ENCODE data around the gene COX8C.
A peak's percentile ranks its signal among the peaks of the same experiment; 100 is the strongest.
"Not testable (repeated sequence)": the region's sequence is repeated elsewhere in the genome, so short reads cannot be mapped to it uniquely, and the experiment has no call there.

The COX8C gene

GRCh38 chr14:93320489-93320888, 26.5 kb upstream of the COX8C start:
- DNase-seq (ENCODE audit: low spot score), result no peak

- DNase-seq (ENCODE audit: low spot score), result no peak
Measured at GRCh38 chr14:93322929-93323599, 23.9 kb upstream of the COX8C start.

- no peak for DNase-seq (ENCODE audit: low spot score)
Measured at GRCh38 chr14:93323600-93324174, 23.3 kb upstream of the COX8C start.

GRCh38 chr14:93326196-93326595, 20.8 kb upstream of the COX8C start:
- DNase-seq (ENCODE audit: low spot score), result no peak

- no peak for DNase-seq (ENCODE audit: low spot score)
Measured at GRCh38 chr14:93328546-93328945, 18.4 kb upstream of the COX8C start.

- peak; percentile 53 for DNase-seq (ENCODE audit: low spot score)
Measured at GRCh38 chr14:93329965-93330608, 16.9 kb upstream of the COX8C start.

GRCh38 chr14:93330609-93331000, 16.4 kb upstream of the COX8C start:
- no peak for DNase-seq (ENCODE audit: low spot score)

GRCh38 chr14:93331002-93331727, 15.8 kb upstream of the COX8C start:
- no peak for DNase-seq (ENCODE audit: low spot score)

- DNase-seq (ENCODE audit: low spot score), result peak; percentile 38
Measured at GRCh38 chr14:93331728-93332396, 15.1 kb upstream of the COX8C start.

GRCh38 chr14:93332397-93332852, 14.6 kb upstream of the COX8C start:
- peak; percentile 54 for DNase-seq (ENCODE audit: low spot score)

- peak; percentile 97 for DNase-seq (ENCODE audit: low spot score)
Measured at GRCh38 chr14:93332853-93333630, 13.9 kb upstream of the COX8C start, which contains the start of gene BTBD7. Gene BTBD7 (minus strand): TSS chr14:93333036. CDS start chr14:93296051, 36,985 bp downstream.

GRCh38 chr14:93333631-93334103, 13.3 kb upstream of the COX8C start:
- peak; percentile 13 for DNase-seq (ENCODE audit: low spot score)

GRCh38 chr14:93337143-93337753, 9.7 kb upstream of the COX8C start:
- no peak for DNase-seq (ENCODE audit: low spot score)

- DNase-seq (ENCODE audit: low spot score), result no peak
Measured at GRCh38 chr14:93337884-93338283, 9.1 kb upstream of the COX8C start.

GRCh38 chr14:93343266-93343665, 3.7 kb upstream of the COX8C start:
- no peak for DNase-seq (ENCODE audit: low spot score)

GRCh38 chr14:93343797-93344196, 3.2 kb upstream of the COX8C start:
- no peak for DNase-seq (ENCODE audit: low spot score)

- no peak for DNase-seq (ENCODE audit: low spot score)
Measured at GRCh38 chr14:93347850-93348249, 868 bp downstream of the COX8C start.

- DNase-seq (ENCODE audit: low spot score), result no peak
Measured at GRCh38 chr14:93348292-93348691, 1.3 kb downstream of the COX8C start.

- DNase-seq (ENCODE audit: low spot score), result not testable (repeated sequence)
Measured at GRCh38 chr14:93354873-93355272, 7.9 kb downstream of the COX8C start.

- no peak for DNase-seq (ENCODE audit: low spot score)
Measured at GRCh38 chr14:93368996-93369712, 22.2 kb downstream of the COX8C start.

Data from SW480 (cell line).